ENCODE results near the gene CRTC1.

DNA sequence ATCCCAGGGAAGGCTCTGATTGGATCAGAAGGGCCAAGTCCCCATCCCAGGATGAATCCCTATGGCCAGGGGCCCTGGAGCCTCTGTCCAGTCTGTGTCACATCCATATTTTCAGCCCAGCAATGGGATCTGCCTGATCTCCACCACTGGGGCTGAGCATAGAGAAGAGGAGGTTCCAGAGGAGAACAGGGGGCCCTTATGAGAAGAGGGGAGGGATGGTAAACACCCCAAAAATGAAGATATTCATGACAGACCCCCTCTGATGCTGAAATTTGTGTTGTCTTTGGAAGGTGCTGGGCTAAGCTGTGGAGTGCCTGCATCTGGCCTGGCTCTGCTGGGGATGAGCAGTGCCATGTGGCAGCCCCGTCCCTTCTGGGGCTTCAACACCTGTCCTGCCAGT, 32.2 kb upstream of the CRTC1 start:
- no peak for TF ChIP-seq FOXP2 (optimal IDR thresholded peaks at IDR 0.05; ENCODE audit: borderline replicate concordance, extremely low read depth, extremely low read length, insufficient read depth)
- no peak for TF ChIP-seq TAF1 (IDR thresholded peaks at IDR 0.05; ENCODE audit: borderline replicate concordance, insufficient read depth, low read length)
- TF ChIP-seq POLR2AphosphoS5 (IDR thresholded peaks at IDR 0.05; ENCODE audit: low read depth, low read length), result no peak
